Natural killer cell (primary cell): ENCODE measurements around the gene TMEM63B. TPM values are rescaled to one million over a fixed set of nuclear protein-coding genes. Genes with fewer than 3 reads are reported as not detected.

Experiments
- ATAC-seq, 3 donors: fragments of 150-1000 bp in 2 of 3; fragments of 200-7000 bp in 1 of 3; cut with Tn5 transposase; 1 replicate in 1 of 3; 2 replicates in 2 of 3; pipeline ENCODE4 v1.10.0; 2021; ENCODE audit warnings: mild to moderate bottlenecking in 2 of 3, moderate library complexity in 2 of 3
- DNase-seq, 2 donors: peaks; one replicate each; pipeline versions ENCODE4 v3.0.0 to v3.0.0-alpha.2; 2013 to 2021; ENCODE audit warnings: mixed read lengths in 1 of 2
- H3K27ac ChIP-seq: one replicate; pipeline ENCODE4 v1.5.1; 2013; ENCODE audit warnings: mild to moderate bottlenecking, low read length
- H3K27me3 ChIP-seq: one replicate; pipeline ENCODE4 v1.6.1; 2013; ENCODE audit warnings: low read length; ENCODE audit not compliant: control insufficient read depth, insufficient read depth
- H3K36me3 ChIP-seq: one replicate; pipeline ENCODE4 v1.6.1; 2013; ENCODE audit warnings: low read length; ENCODE audit not compliant: control insufficient read depth, insufficient read depth
- H3K4me1 ChIP-seq: one replicate; pipeline ENCODE4 v1.6.1; 2013; ENCODE audit warnings: low read length; ENCODE audit not compliant: control insufficient read depth, insufficient read depth
- H3K4me3 ChIP-seq: one replicate; pipeline ENCODE4 v1.5.1; 2013; ENCODE audit warnings: low read length
- H3K9me3 ChIP-seq: one replicate; pipeline ENCODE4 v1.6.1; 2013; ENCODE audit warnings: low read length; ENCODE audit not compliant: control insufficient read depth, insufficient read depth
- H3K27ac Mint-ChIP-seq, 2 donors: one replicate each; pipeline ENCODE4 v1.8.0; 2022; ENCODE audit warnings: mild to moderate bottlenecking in 2 of 2, mixed read lengths in 2 of 2, moderate library complexity in 1 of 2
- H3K27me3 Mint-ChIP-seq, 2 donors: one replicate each; pipeline ENCODE4 v1.8.0; 2022; ENCODE audit warnings: low read depth in 2 of 2, mixed read lengths in 2 of 2
- H3K36me3 Mint-ChIP-seq: one replicate; pipeline ENCODE4 v1.8.0; 2022; ENCODE audit warnings: mixed read lengths
- H3K4me1 Mint-ChIP-seq, 2 donors: one replicate each; pipeline ENCODE4 v1.8.0; 2022; ENCODE audit warnings: mixed read lengths in 2 of 2
- H3K4me3 Mint-ChIP-seq: one replicate; pipeline ENCODE4 v1.8.0; 2022; ENCODE audit warnings: mild to moderate bottlenecking, moderate library complexity, mixed read lengths
- H3K9me3 Mint-ChIP-seq, 2 donors: one replicate each; pipeline ENCODE4 v1.8.0; 2022; ENCODE audit warnings: mixed read lengths in 2 of 2
- CTCF ChIP-seq: fragments of 200-600 bp; IDR thresholded peaks from one replicate; pipeline ENCODE4 v1.8.0; 2022; ENCODE audit warnings: antibody characterized with exemption
- WGBS: methylation state at CpG from one replicate; pipeline ENCODE4 v1.1.7; 2013; ENCODE audit warnings: missing lambda C conversion rate; ENCODE audit not compliant: insufficient coverage; 5-methylcytosine and 5-hydroxymethylcytosine counted together
- intact Hi-C: fragments of 100-400 bp; cut with micrococcal nuclease; formaldehyde crosslinking; loops from one replicate; pipeline ENCODE4 v1.14.2; 2022
- total RNA-seq, 4 donors: library from RNA; stranded (reverse); fragments of 120-200 nt in 1 of 4; gene quantifications; one replicate each; pipeline versions ENCODE4 v1.2.3 to v1.2.4, GENCODE V29; 2013 to 2022

Gene TMEM63B
- total RNA-seq, 3 donors from 2014 or later (not counting 1 experiment from before 2014, with no cell fraction given): 24.7 to 30.8 (median 28.1) TPM

- Mint-ChIP-seq H3K27me3 (no peaks in the 10 kb centered on the region), H3K27ac (no peak overlapping the region), H3K4me1 (no peaks in the 10 kb centered on the region), H3K9me3 (no peaks in the 10 kb centered on the region), H3K36me3 (no peaks in the 10 kb centered on the region), H3K4me3 (no peak overlapping the region)
- no peaks in the 10 kb centered on the region for H3K4me1 ChIP-seq
- H3K27ac ChIP-seq: no peak overlapping the region
- H3K36me3 ChIP-seq: no peaks in the 10 kb centered on the region
- DNase-seq: no peak
- no peak for ATAC-seq
- no peaks in the 10 kb centered on the region for H3K27me3 ChIP-seq
- H3K4me3 ChIP-seq: no peak overlapping the region
- intact Hi-C loops: no loop called here
- WGBS: 75% methylated on average over 9 of the region's 9 CpGs
- TF ChIP-seq CTCF: no peak
- H3K9me3 ChIP-seq: no peaks in the 10 kb centered on the region
Observed at GRCh38 chr6:44086931-44087574, 40.3 kb upstream of the TMEM63B start.

GRCh38 chr6:44087623-44088022 is 39.7 kb upstream of the TMEM63B start:
- intact Hi-C loops: no loop called here
- H3K27me3 Mint-ChIP-seq: no peaks in the 10 kb centered on the region
- H3K4me1 Mint-ChIP-seq: no peaks in the 10 kb centered on the region
- Histone ChIP-seq H3K36me3 (no peaks in the 10 kb centered on the region), H3K27ac (no peak overlapping the region), H3K4me1 (no peaks in the 10 kb centered on the region), H3K27me3 (no peaks in the 10 kb centered on the region), H3K9me3 (no peaks in the 10 kb centered on the region), H3K4me3 (no peak overlapping the region)
- no peak overlapping the region for H3K27ac Mint-ChIP-seq
- no peak for ATAC-seq
- TF ChIP-seq CTCF: no peak
- no peak overlapping the region for H3K4me3 Mint-ChIP-seq
- WGBS: 100% methylated on average over 2 of the region's 2 CpGs
- no peaks in the 10 kb centered on the region for H3K9me3 Mint-ChIP-seq
- no peaks in the 10 kb centered on the region for H3K36me3 Mint-ChIP-seq
- no peak for DNase-seq

GRCh38 chr6:44088827-44089590 is 38.3 kb upstream of the TMEM63B start:
- H3K27me3 Mint-ChIP-seq: no peaks in the 10 kb centered on the region
- no peaks in the 10 kb centered on the region for H3K36me3 ChIP-seq
- no peaks in the 10 kb centered on the region for H3K9me3 Mint-ChIP-seq
- intact Hi-C loops: no loop called here
- H3K4me1 ChIP-seq: no peaks in the 10 kb centered on the region
- no peak for TF ChIP-seq CTCF
- ATAC-seq (no peak), DNase-seq (no peak)
- no peaks in the 10 kb centered on the region for H3K9me3 ChIP-seq
- H3K4me3 ChIP-seq: no peak overlapping the region
- 98% methylated on average over 11 of the region's 11 CpGs for WGBS
- H3K27me3 ChIP-seq: no peaks in the 10 kb centered on the region
- no peak overlapping the region for H3K4me3 Mint-ChIP-seq
- no peak overlapping the region for H3K27ac ChIP-seq
- H3K36me3 Mint-ChIP-seq: no peaks in the 10 kb centered on the region
- no peaks in the 10 kb centered on the region for H3K4me1 Mint-ChIP-seq
- no peak overlapping the region for H3K27ac Mint-ChIP-seq
